Activated T-cell treated with anti-CD3 and anti-CD28 coated beads for 4 hours (primary cell): ENCODE measurements around the gene MAPK14.

Experiments
- DNase-seq: peaks from one replicate; pipeline ENCODE4 v3.0.0-alpha.2; 2020

Gene MAPK14

GRCh38 chr6:36104836-36105235 lies 77.2 kb downstream of the MAPK14 start:
- DNase-seq, result no peak

- no peak for DNase-seq
Measured at GRCh38 chr6:36109092-36109491, 81.5 kb downstream of the MAPK14 start.

- DNase-seq, result no peak
Measured at GRCh38 chr6:36110050-36110449, 82.4 kb downstream of the MAPK14 start.

- no peak for DNase-seq
Measured at GRCh38 chr6:36110863-36111262, 83.3 kb downstream of the MAPK14 start.

GRCh38 chr6:36111526-36111925 lies 83.9 kb downstream of the MAPK14 start:
- DNase-seq, result no peak

- DNase-seq, result no peak
Measured at GRCh38 chr6:36113049-36113448, 85.4 kb downstream of the MAPK14 start.

GRCh38 chr6:36113703-36114102 lies 86.1 kb downstream of the MAPK14 start:
- no peak for DNase-seq

- DNase-seq, result no peak
Measured at GRCh38 chr6:36114798-36115408, 87.3 kb downstream of the MAPK14 start.

- no peak for DNase-seq
Measured at GRCh38 chr6:36115412-36115811, 87.8 kb downstream of the MAPK14 start.

GRCh38 chr6:36116066-36116864 lies 88.7 kb downstream of the MAPK14 start:
- DNase-seq, result no peak

- DNase-seq, result no peak
Measured at GRCh38 chr6:36116943-36117342, 89.3 kb downstream of the MAPK14 start.

- DNase-seq, result no peak
Measured at GRCh38 chr6:36117658-36118549, 90.3 kb downstream of the MAPK14 start.

GRCh38 chr6:36118550-36119107 lies 91.0 kb downstream of the MAPK14 start:
- peak; percentile 46 for DNase-seq

GRCh38 chr6:36119209-36119608 lies 91.6 kb downstream of the MAPK14 start:
- DNase-seq, result no peak

- DNase-seq, result no peak
Measured at GRCh38 chr6:36120018-36120417, 92.4 kb downstream of the MAPK14 start.

- peak; percentile 70 for DNase-seq
Measured at GRCh38 chr6:36120539-36120938, 92.9 kb downstream of the MAPK14 start.

- DNase-seq, result peak; percentile 35
Measured at GRCh38 chr6:36120979-36121786, 93.6 kb downstream of the MAPK14 start.

- DNase-seq, result no peak
Measured at GRCh38 chr6:36121787-36122494, 94.3 kb downstream of the MAPK14 start.

GRCh38 chr6:36122495-36123269 lies 95.1 kb downstream of the MAPK14 start:
- DNase-seq, result no peak

- peak; percentile 86 for DNase-seq
Measured at GRCh38 chr6:36123270-36124139, 95.9 kb downstream of the MAPK14 start.
